Measurements from ENCODE around the gene MRAP2.
"Not testable (repeated sequence)": the region's sequence is repeated elsewhere in the genome, so short reads cannot be mapped to it uniquely, and the experiment has no call there.

The MRAP2 gene

GRCh38 chr6:84035484-84035883, 1.9 kb downstream of the MRAP2 start:
- no peak for DNase-seq

- DNase-seq = no peak
Observed at GRCh38 chr6:84037425-84038089, 4.0 kb downstream of the MRAP2 start.

- no peak for DNase-seq
Observed at GRCh38 chr6:84042603-84043002, 9.0 kb downstream of the MRAP2 start.

GRCh38 chr6:84043555-84043954, 10.0 kb downstream of the MRAP2 start:
- no peak for DNase-seq

- no peak for DNase-seq
Observed at GRCh38 chr6:84046755-84047154, 13.2 kb downstream of the MRAP2 start.

GRCh38 chr6:84048588-84048987, 15.0 kb downstream of the MRAP2 start:
- DNase-seq = no peak

GRCh38 chr6:84050408-84050807, 16.8 kb downstream of the MRAP2 start:
- DNase-seq = no peak

- DNase-seq = peak; percentile 70 to 78
Observed at GRCh38 chr6:84052204-84052882, 18.8 kb downstream of the MRAP2 start.

GRCh38 chr6:84052883-84053241, 19.3 kb downstream of the MRAP2 start:
- DNase-seq = no peak

GRCh38 chr6:84055647-84056046, 22.1 kb downstream of the MRAP2 start:
- no peak for DNase-seq

- DNase-seq = no peak
Observed at GRCh38 chr6:84057908-84058307, 24.3 kb downstream of the MRAP2 start.

- DNase-seq = no peak
Observed at GRCh38 chr6:84059082-84059481, 25.5 kb downstream of the MRAP2 start.

- no peak for DNase-seq
Observed at GRCh38 chr6:84061174-84061573, 27.6 kb downstream of the MRAP2 start.

- DNase-seq = peak; percentile 58 to 82
Observed at GRCh38 chr6:84061613-84062398, 28.2 kb downstream of the MRAP2 start.

- no peak for DNase-seq
Observed at GRCh38 chr6:84062519-84063154, 29.1 kb downstream of the MRAP2 start.

GRCh38 chr6:84065693-84066290, 32.2 kb downstream of the MRAP2 start:
- DNase-seq = no peak

GRCh38 chr6:84066536-84066935, 33.0 kb downstream of the MRAP2 start:
- no peak for DNase-seq

GRCh38 chr6:84068873-84069272, 35.3 kb downstream of the MRAP2 start:
- DNase-seq = not testable (repeated sequence)

GRCh38 chr6:84072442-84072997, 38.9 kb downstream of the MRAP2 start:
- no peak for DNase-seq

- DNase-seq = no peak
Observed at GRCh38 chr6:84074988-84075781, 41.6 kb downstream of the MRAP2 start.

GRCh38 chr6:84077645-84078044, 44.1 kb downstream of the MRAP2 start:
- no peak for DNase-seq

GRCh38 chr6:84078335-84078734, 44.8 kb downstream of the MRAP2 start:
- no peak for DNase-seq

Measured in NCI-H1930 (cell line).